Rectal smooth muscle tissue (tissue), 1 donor: ENCODE data around the gene ARL16.

Experiments
- H3K27ac ChIP-seq: one replicate; pipeline ENCODE4 v1.7.0; 2013; ENCODE audit warnings: low read depth, low read length, inconsistent platforms
- H3K27me3 ChIP-seq: one replicate; pipeline ENCODE4 v1.7.0; 2013; ENCODE audit warnings: low read length; ENCODE audit not compliant: control insufficient read depth, insufficient read depth
- H3K36me3 ChIP-seq: one replicate; pipeline ENCODE4 v1.7.0; 2013; ENCODE audit warnings: low read length; ENCODE audit not compliant: control insufficient read depth, insufficient read depth
- H3K4me1 ChIP-seq: one replicate; pipeline ENCODE4 v1.7.0; 2013; ENCODE audit warnings: low read length; ENCODE audit not compliant: control insufficient read depth, insufficient read depth
- H3K4me3 ChIP-seq: one replicate; pipeline ENCODE4 v1.7.0; 2013; ENCODE audit warnings: low read length
- H3K9ac ChIP-seq: one replicate; pipeline ENCODE4 v1.7.0; 2013; ENCODE audit warnings: low read length

The ARL16 gene

DNA sequence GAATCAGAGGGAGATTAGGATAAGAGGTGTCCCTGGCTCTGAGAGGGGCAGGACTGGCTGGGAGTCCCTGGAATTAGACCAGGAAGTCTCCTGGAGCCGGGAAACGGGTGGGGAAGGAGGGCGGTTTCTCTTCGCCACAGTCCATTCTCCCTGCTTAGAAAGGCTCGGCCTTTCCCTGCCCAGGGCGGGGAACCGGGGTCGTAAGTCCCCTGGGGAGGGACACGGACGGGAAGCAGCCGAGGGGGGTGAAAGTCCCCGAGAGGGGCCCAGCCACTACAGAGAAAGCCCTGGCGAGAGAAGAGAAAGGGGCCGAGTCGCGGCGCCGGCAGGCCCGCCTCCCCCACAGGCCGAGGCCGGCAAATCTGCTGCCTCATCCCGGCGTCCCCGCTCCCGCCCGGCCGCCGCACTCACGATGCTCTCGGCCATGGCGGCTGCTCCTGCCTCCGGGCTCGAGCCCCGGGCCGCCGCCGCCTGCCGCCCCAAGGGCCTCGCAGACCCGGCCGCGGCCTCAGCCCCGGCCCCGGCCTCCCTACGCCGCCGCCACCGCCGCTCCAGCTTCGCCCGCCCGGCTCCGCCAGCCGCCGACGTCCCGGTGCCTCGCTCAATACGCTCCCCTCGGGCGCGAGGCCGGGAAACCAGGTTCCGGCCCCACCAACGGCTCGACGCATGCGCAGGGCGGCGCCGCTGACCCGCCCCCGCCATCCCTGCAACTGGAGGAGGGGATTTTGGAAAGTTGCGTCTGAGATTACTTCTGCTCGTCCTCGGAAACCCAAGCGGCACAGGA, 46.9 kb downstream of the ARL16 start, which contains the start of the genes NPLOC4 and TSPAN10:
TSS of gene NPLOC4 (minus strand) at position 608 of the 784 bp plus-strand sequence. CDS start at position 426, 182 bp downstream.
TSS of gene TSPAN10 (plus strand) at position 692 of the 784 bp plus-strand sequence. CDS start 5,217 bp downstream, outside the sequence.
- Histone ChIP-seq H3K27ac (peak within 1 kb of the TSS; percentile 88), H3K9ac (peak within 1 kb of the TSS; percentile 66), H3K4me3 (peak within 1 kb of the TSS; percentile 78), H3K4me1 (peaks cover 7% of the 10 kb centered on the region), H3K27me3 (no peaks in the 10 kb centered on the region), H3K36me3 (no peaks in the 10 kb centered on the region)

- Histone ChIP-seq H3K9ac (peak overlapping the region; percentile 66), H3K4me1 (peaks cover 7% of the 10 kb centered on the region), H3K36me3 (no peaks in the 10 kb centered on the region), H3K27me3 (no peaks in the 10 kb centered on the region), H3K4me3 (peak overlapping the region; percentile 78), H3K27ac (peak overlapping the region; percentile 88)
These were observed 47.6 kb downstream of the ARL16 start for GRCh38 chr17:81635973-81636504.

GRCh38 chr17:81635431-81635830, 48.2 kb downstream of the ARL16 start:
- no peaks in the 10 kb centered on the region for H3K27me3 ChIP-seq
- no peak overlapping the region for H3K27ac ChIP-seq
- no peaks in the 10 kb centered on the region for H3K36me3 ChIP-seq
- H3K4me1 ChIP-seq = peaks cover 7% of the 10 kb centered on the region
- H3K9ac ChIP-seq = no peak overlapping the region
- H3K4me3 ChIP-seq = peak overlapping the region; percentile 78

DNA sequence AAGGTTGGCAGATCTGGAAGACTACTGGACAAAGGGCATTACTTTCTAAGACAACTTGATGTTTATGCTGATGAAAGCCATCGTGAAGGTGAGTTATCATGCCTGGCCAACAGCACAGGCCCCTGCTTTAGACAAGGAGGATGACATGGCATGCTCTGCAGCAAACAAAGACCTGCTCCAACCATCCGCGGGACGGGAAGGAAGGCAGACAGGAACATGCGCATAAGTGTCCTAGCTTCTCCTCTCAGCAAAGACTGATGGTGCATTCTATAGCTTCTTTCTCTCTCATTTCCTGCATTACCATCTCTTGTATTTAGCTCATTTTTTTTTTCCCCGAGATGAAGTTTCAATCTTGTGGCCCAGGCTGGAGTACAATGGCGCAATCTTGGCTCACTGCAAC, 52.1 kb downstream of the ARL16 start:
- Histone ChIP-seq H3K4me1 (peaks cover 7% of the 10 kb centered on the region), H3K36me3 (no peaks in the 10 kb centered on the region), H3K27me3 (no peaks in the 10 kb centered on the region), H3K9ac (no peak overlapping the region), H3K27ac (no peak overlapping the region), H3K4me3 (no peak overlapping the region)
